ENCODE data around the gene ZFR.

ZFR gene

DNA sequence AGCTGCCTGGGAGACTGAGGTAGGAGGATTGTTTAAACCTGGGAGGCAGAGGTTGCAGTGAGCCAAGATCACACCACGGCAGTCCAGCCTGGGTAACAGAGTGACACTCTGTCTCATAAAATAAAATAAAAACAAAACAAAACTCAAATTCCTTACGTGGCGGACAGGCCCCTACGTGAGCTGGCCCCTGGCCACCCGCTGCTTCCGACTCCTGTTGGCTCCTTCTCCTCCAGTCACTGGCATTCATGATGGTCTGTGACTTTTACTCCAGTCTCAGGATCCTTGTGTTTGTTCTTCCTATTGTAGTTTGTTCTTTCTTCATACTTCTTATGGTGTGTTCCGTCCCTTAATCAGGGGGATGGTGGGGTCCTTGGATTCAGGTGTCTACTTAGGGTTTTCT is 28.5 kb upstream of the ZFR start:
- Mint-ChIP-seq H3K4me3 (no peak overlapping the region), H3K36me3 (ENCODE audit: low read depth) (no peaks in the 10 kb centered on the region), H3K4me1 (peaks cover 11% of the 10 kb centered on the region), H3K9me3 (no peaks in the 10 kb centered on the region), H3K27me3 (ENCODE audit: low read depth) (peaks cover 4% of the 10 kb centered on the region), H3K27ac (no peak overlapping the region)
- TF ChIP-seq, protein P1, sequence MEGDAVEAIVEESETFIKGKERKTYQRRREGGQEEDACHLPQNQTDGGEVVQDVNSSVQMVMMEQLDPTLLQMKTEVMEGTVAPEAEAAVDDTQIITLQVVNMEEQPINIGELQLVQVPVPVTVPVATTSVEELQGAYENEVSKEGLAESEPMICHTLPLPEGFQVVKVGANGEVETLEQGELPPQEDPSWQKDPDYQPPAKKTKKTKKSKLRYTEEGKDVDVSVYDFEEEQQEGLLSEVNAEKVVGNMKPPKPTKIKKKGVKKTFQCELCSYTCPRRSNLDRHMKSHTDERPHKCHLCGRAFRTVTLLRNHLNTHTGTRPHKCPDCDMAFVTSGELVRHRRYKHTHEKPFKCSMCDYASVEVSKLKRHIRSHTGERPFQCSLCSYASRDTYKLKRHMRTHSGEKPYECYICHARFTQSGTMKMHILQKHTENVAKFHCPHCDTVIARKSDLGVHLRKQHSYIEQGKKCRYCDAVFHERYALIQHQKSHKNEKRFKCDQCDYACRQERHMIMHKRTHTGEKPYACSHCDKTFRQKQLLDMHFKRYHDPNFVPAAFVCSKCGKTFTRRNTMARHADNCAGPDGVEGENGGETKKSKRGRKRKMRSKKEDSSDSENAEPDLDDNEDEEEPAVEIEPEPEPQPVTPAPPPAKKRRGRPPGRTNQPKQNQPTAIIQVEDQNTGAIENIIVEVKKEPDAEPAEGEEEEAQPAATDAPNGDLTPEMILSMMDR (IDR thresholded peaks at IDR 0.05; ENCODE audit: unreplicated experiment in 3 of 3): no peak

DNA sequence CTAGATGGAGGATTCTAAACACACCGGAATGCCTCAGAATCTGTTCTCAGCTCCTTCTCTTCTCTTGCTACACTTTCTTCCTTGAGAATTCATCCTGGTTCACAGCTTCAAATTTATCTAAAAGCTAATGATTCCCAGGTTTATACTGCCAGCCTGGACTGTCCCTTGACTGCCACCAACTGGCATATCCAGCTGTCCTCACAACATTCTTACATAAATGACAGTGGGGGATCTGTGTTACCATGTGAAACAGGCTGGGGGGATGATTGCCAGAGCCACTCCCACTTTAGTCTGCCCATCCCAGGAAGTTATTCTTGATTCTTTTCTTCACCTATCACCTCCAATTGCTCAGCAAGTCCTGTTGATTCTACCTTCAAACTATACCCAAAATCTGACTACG is 27.2 kb upstream of the ZFR start:
- Mint-ChIP-seq H3K4me3 (no peak overlapping the region), H3K27me3 (ENCODE audit: low read depth) (peaks cover 4% of the 10 kb centered on the region), H3K9me3 (no peaks in the 10 kb centered on the region), H3K27ac (no peak overlapping the region), H3K36me3 (ENCODE audit: low read depth) (no peaks in the 10 kb centered on the region), H3K4me1 (peaks cover 11% of the 10 kb centered on the region)
- TF ChIP-seq, protein P1 (IDR thresholded peaks at IDR 0.05; ENCODE audit: unreplicated experiment in 3 of 3): no peak

- Mint-ChIP-seq H3K4me3 (no peak overlapping the region), H3K27me3 (ENCODE audit: low read depth) (peaks cover 4% of the 10 kb centered on the region), H3K27ac (no peak overlapping the region), H3K4me1 (no peaks in the 10 kb centered on the region), H3K36me3 (ENCODE audit: low read depth) (no peaks in the 10 kb centered on the region), H3K9me3 (peaks cover 2% of the 10 kb centered on the region)
- TF ChIP-seq, protein P1 (IDR thresholded peaks at IDR 0.05; ENCODE audit: unreplicated experiment in 3 of 3): no peak
Measured at GRCh38 chr5:32465076-32465475, 20.5 kb upstream of the ZFR start.

GRCh38 chr5:32462618-32463017 is 18.1 kb upstream of the ZFR start:
- no peaks in the 10 kb centered on the region for H3K27me3 Mint-ChIP-seq (ENCODE audit: low read depth)
- no peaks in the 10 kb centered on the region for H3K36me3 Mint-ChIP-seq (ENCODE audit: low read depth)
- no peaks in the 10 kb centered on the region for H3K4me1 Mint-ChIP-seq
- no peak overlapping the region for H3K4me3 Mint-ChIP-seq
- TF ChIP-seq, protein P1 (IDR thresholded peaks at IDR 0.05; ENCODE audit: unreplicated experiment in 3 of 3): no peak
- no peak overlapping the region for H3K27ac Mint-ChIP-seq
- peaks cover 2% of the 10 kb centered on the region for H3K9me3 Mint-ChIP-seq

GRCh38 chr5:32461441-32462120 is 17.0 kb upstream of the ZFR start:
- H3K27me3 Mint-ChIP-seq (ENCODE audit: low read depth): no peaks in the 10 kb centered on the region
- no peak overlapping the region for H3K27ac Mint-ChIP-seq
- no peaks in the 10 kb centered on the region for H3K36me3 Mint-ChIP-seq (ENCODE audit: low read depth)
- TF ChIP-seq, protein P1 (IDR thresholded peaks at IDR 0.05; ENCODE audit: unreplicated experiment in 3 of 3): no peak
- no peaks in the 10 kb centered on the region for H3K4me1 Mint-ChIP-seq
- no peak overlapping the region for H3K4me3 Mint-ChIP-seq
- peaks cover 2% of the 10 kb centered on the region for H3K9me3 Mint-ChIP-seq

GRCh38 chr5:32460702-32461101 is 16.2 kb upstream of the ZFR start:
- Mint-ChIP-seq H3K4me1 (no peaks in the 10 kb centered on the region), H3K27ac (no peak overlapping the region)
- TF ChIP-seq, protein P1 (IDR thresholded peaks at IDR 0.05; ENCODE audit: unreplicated experiment in 3 of 3): no peak

More at GRCh38 chr5:32460702-32461101, 16.2 kb upstream of the ZFR start:
- Mint-ChIP-seq H3K36me3 (ENCODE audit: low read depth) (no peaks in the 10 kb centered on the region), H3K27me3 (ENCODE audit: low read depth) (no peaks in the 10 kb centered on the region), H3K9me3 (peaks cover 2% of the 10 kb centered on the region), H3K4me3 (no peak overlapping the region)
